Muscle of leg (tissue), 11 donors: ENCODE results near the gene HMG20A. TPM values are rescaled to one million over a fixed set of nuclear protein-coding genes. Genes with fewer than 3 reads are reported as not detected.

ENCODE experiments used
- DNase-seq: peaks from one replicate; pipeline ENCODE4 v3.0.0; 2013
- H3K27ac ChIP-seq: one replicate; pipeline ENCODE4 v1.5.1; 2013; ENCODE audit warnings: mild to moderate bottlenecking, low read length, control low read depth
- H3K27me3 ChIP-seq: one replicate; pipeline ENCODE4 v1.6.1; 2013; ENCODE audit warnings: low read length; ENCODE audit not compliant: control insufficient read depth, insufficient read depth
- H3K36me3 ChIP-seq: one replicate; pipeline ENCODE4 v1.6.1; 2013; ENCODE audit warnings: low read length; ENCODE audit not compliant: control insufficient read depth, insufficient read depth
- H3K4me1 ChIP-seq: one replicate; pipeline ENCODE4 v1.6.1; 2013; ENCODE audit warnings: low read length; ENCODE audit not compliant: control insufficient read depth, insufficient read depth
- H3K4me3 ChIP-seq: one replicate; pipeline ENCODE4 v1.5.1; 2013; ENCODE audit warnings: low read length, control low read depth
- H3K9me3 ChIP-seq: replicated peaks from 2 replicates; pipeline ENCODE4 v1.6.1; 2013; ENCODE audit warnings: low read depth, low read length; ENCODE audit not compliant: control insufficient read depth
- WGBS: methylation state at CpG from one replicate; pipeline ENCODE4 v1.1.5; 2013; ENCODE audit warnings: missing lambda C conversion rate; ENCODE audit not compliant: insufficient coverage; 5-methylcytosine and 5-hydroxymethylcytosine counted together
- polyA plus RNA-seq, 8 donors: library from polyadenylated mRNA; unstranded; fragments of 120-200 nt; gene quantifications; one replicate each; pipeline versions ENCODE4 v1.2.1 to v1.2.3, GENCODE V29; 2013; ENCODE audit warnings: inconsistent platforms in 1 of 8, low replicate concordance in 1 of 8; ENCODE audit not compliant: insufficient read length in 8 of 8, insufficient read depth in 1 of 8
- total RNA-seq: library from RNA; stranded (reverse); fragments of 120-200 nt; gene quantifications from one replicate; pipeline ENCODE4 v1.2.4, GENCODE V29; 2013

The HMG20A gene
- total and polyA plus RNA-seq, 9 donors, result 30.5 to 51.4 (median 43.7) TPM

GRCh38 chr15:77414789-77415442, 5.8 kb upstream of the HMG20A start:
- Histone ChIP-seq H3K36me3 (no peaks in the 10 kb centered on the region), H3K27me3 (no peaks in the 10 kb centered on the region), H3K27ac (no peak overlapping the region), H3K9me3 (no peaks in the 10 kb centered on the region), H3K4me3 (no peak overlapping the region), H3K4me1 (peaks cover 6% of the 10 kb centered on the region)
- no CpG with 5 or more reads among the region's 2 CpGs for WGBS
- no peak for DNase-seq

GRCh38 chr15:77415450-77416147, 5.1 kb upstream of the HMG20A start:
- H3K4me3 ChIP-seq, result no peak overlapping the region
- no peak overlapping the region for H3K27ac ChIP-seq
- no peaks in the 10 kb centered on the region for H3K27me3 ChIP-seq
- peaks cover 6% of the 10 kb centered on the region for H3K4me1 ChIP-seq
- H3K9me3 ChIP-seq, result no peaks in the 10 kb centered on the region
- WGBS, result 97% methylated on average over 4 of the region's 4 CpGs
- H3K36me3 ChIP-seq, result no peaks in the 10 kb centered on the region
- DNase-seq, result no peak

GRCh38 chr15:77416148-77416455, 4.6 kb upstream of the HMG20A start:
- 67% methylated on average over 2 of the region's 2 CpGs for WGBS
- no peaks in the 10 kb centered on the region for H3K27me3 ChIP-seq
- H3K9me3 ChIP-seq, result no peaks in the 10 kb centered on the region
- no peaks in the 10 kb centered on the region for H3K36me3 ChIP-seq
- no peak overlapping the region for H3K4me3 ChIP-seq
- peaks cover 6% of the 10 kb centered on the region for H3K4me1 ChIP-seq
- no peak overlapping the region for H3K27ac ChIP-seq
- peak; percentile 30 for DNase-seq

GRCh38 chr15:77416954-77417353, 3.7 kb upstream of the HMG20A start:
- no peaks in the 10 kb centered on the region for H3K27me3 ChIP-seq
- H3K27ac ChIP-seq, result no peak overlapping the region
- DNase-seq, result no peak
- no peaks in the 10 kb centered on the region for H3K36me3 ChIP-seq
- WGBS, result no CpG with 5 or more reads among the region's 1 CpG
- H3K4me3 ChIP-seq, result no peak overlapping the region
- no peaks in the 10 kb centered on the region for H3K9me3 ChIP-seq
- H3K4me1 ChIP-seq, result peaks cover 8% of the 10 kb centered on the region

- no CpG with 5 or more reads among the region's 3 CpGs for WGBS
- Histone ChIP-seq H3K27me3 (no peaks in the 10 kb centered on the region), H3K9me3 (no peaks in the 10 kb centered on the region), H3K4me3 (no peak overlapping the region), H3K27ac (no peak overlapping the region), H3K36me3 (no peaks in the 10 kb centered on the region), H3K4me1 (peaks cover 8% of the 10 kb centered on the region)
- no peak for DNase-seq
These were observed 3.1 kb upstream of the HMG20A start for GRCh38 chr15:77417602-77418001.

DNA sequence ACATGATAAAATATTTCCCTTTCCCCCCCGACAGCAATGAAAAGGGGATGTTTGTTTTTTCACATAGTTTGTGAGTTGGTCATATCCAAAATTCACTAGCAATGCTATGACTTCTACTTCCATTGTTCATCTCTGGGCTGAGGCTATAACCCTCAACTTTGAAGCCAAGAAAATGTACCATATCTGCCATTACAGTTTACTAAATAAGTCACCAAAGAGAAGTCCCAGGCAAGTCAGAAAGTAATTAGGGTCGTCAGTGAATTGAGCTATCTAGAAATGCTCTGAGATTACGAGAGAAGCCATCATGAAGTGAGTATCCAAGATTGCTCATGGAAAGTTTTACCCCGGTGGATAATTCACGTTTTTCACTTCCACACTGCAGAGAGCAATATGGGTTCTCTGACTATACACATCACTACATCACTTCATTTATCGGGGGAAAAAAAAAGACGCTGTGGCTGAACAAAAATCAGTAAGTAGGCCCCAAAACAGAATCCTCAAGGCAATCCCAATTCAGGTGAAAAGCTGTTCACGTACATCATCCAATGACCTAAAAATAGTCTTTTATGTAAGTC, 2.2 kb upstream of the HMG20A start:
- no peaks in the 10 kb centered on the region for H3K27me3 ChIP-seq
- H3K9me3 ChIP-seq, result no peaks in the 10 kb centered on the region
- no CpG with 5 or more reads among the region's 8 CpGs for WGBS
- H3K36me3 ChIP-seq, result no peaks in the 10 kb centered on the region
- peak overlapping the region; percentile 93 for H3K27ac ChIP-seq
- DNase-seq, result no peak
- peaks cover 8% of the 10 kb centered on the region for H3K4me1 ChIP-seq
- peak overlapping the region; percentile 85 for H3K4me3 ChIP-seq

DNA sequence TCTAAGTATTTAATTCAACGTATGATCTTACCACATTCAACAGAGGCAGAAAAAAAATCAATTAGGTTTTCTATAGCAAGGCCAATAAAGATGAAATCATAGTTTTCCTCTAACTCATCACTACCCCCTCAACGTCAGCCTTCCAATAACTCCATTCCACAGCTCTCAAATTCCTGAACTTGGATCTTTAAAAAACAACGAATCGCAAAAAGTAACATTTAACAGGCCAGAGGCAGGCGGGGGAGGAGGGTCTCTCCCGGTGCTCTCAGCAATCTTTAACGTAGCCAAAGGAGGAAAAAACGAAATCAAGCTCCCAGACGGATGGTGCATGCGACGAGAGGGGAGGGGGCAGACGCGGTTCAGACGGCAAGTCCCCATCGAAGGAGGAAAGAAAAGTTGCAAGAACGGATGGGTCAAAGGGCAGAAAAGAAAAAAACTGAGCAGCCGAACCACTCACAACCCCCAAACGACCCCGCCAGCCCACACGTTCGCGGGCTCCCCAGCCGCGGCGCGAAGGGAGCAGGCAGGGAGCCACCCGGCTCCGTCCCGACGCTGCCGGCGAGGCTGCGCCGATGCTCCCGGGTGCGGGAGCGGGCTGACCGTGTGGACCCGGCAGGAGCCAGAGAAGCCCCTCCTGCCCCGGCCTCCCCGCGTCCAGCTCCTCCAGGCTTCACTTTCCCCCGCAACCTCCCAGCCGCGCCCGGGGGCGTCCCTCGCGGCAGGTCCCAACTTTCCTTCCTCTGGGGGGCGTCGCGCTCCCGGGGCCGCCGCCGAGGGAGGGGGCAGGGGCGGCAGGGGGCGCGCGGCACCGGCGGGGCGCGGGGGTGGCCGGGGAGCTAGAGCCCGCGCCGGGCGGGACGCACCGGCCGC, 1.5 kb upstream of the HMG20A start:
- peak overlapping the region; percentile 93 for H3K27ac ChIP-seq
- H3K4me1 ChIP-seq, result peaks cover 8% of the 10 kb centered on the region
- under 1% methylated on average over 62 of the region's 72 CpGs for WGBS
- peak; percentile 85 for DNase-seq
- peak overlapping the region; percentile 85 for H3K4me3 ChIP-seq
- H3K36me3 ChIP-seq, result no peaks in the 10 kb centered on the region
- H3K9me3 ChIP-seq, result no peaks in the 10 kb centered on the region
- no peaks in the 10 kb centered on the region for H3K27me3 ChIP-seq

DNA sequence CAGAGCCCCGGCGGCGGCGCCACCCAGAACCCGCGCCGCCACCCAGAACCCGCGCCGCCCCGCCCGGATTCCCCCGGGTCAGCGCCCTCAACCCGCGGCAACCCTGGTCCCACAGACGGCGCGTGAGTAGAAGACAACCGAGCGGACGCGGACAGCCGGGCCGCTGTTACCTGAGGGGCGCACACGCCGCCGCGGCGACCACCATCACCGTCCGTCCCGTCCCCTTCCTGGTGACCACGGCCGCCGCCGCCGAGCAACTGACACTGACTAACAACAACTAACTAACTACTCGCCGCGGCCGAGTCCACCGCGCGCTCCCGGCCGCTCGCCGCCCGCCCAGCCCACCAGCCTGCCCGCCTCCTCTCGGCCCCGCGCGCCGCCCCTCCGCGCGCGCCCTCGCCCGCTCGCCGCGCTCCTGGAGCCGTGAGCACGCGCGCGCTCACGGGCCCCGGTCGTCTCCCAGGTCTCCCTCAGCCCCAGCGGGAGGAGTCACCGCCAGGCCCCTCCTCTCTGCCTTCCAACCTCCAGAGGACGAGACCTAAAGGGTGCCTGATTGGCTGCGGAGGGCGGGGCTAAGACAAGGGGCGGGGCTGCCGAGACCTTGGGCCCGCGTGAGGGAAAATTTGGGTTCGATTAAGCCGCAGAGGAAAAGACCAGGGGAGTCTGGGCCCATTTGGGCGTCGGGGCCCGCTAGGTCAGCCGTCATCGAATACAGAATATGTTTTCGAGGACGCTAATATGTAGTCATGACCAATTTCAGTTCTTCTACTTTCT, 665 bp upstream of the HMG20A start, which contains the start of gene PEAK1:
Gene PEAK1 (minus strand): TSS at position 269 of the 774 bp plus-strand sequence. CDS start 238,178 bp downstream, outside the sequence.
- peaks cover 8% of the 10 kb centered on the region for H3K4me1 ChIP-seq
- H3K27me3 ChIP-seq, result no peaks in the 10 kb centered on the region
- no peaks in the 10 kb centered on the region for H3K9me3 ChIP-seq
- under 1% methylated on average over 79 of the region's 92 CpGs for WGBS
- H3K4me3 ChIP-seq, result peak within 1 kb of the TSS; percentile 94
- H3K36me3 ChIP-seq, result no peaks in the 10 kb centered on the region
- DNase-seq, result peak; percentile 100
- peak within 1 kb of the TSS; percentile 99 for H3K27ac ChIP-seq

DNA sequence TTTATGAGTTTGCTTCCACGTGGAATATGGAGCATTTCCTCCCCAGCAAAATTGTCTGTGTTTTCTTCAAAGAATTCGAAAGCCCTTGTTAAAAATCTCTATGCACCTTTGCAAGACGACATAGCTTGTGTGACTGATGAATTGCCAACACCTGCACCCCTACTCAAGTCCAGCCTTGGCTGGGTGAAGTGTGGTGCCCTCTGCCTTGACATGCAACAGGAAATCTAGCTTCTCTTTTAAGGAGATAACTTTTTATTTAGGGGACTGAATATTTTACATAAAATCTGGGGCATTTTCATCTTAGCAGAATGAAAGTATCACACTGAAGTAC, 647 bp downstream of the HMG20A start:
- Histone ChIP-seq H3K27ac (peak overlapping the region; percentile 99), H3K36me3 (no peaks in the 10 kb centered on the region), H3K27me3 (no peaks in the 10 kb centered on the region), H3K4me1 (peaks cover 6% of the 10 kb centered on the region), H3K4me3 (peak overlapping the region; percentile 94), H3K9me3 (no peaks in the 10 kb centered on the region)
- DNase-seq, result peak; percentile 54
- 0% methylated on average over 1 of the region's 3 CpGs for WGBS
